Measurements from ENCODE around the gene DDO.
A peak's percentile ranks its signal among the peaks of the same experiment; 100 is the strongest.

The DDO gene

GRCh38 chr6:110419028-110419739 lies 3.8 kb upstream of the DDO start:
- DNase-seq = no peak

DNA sequence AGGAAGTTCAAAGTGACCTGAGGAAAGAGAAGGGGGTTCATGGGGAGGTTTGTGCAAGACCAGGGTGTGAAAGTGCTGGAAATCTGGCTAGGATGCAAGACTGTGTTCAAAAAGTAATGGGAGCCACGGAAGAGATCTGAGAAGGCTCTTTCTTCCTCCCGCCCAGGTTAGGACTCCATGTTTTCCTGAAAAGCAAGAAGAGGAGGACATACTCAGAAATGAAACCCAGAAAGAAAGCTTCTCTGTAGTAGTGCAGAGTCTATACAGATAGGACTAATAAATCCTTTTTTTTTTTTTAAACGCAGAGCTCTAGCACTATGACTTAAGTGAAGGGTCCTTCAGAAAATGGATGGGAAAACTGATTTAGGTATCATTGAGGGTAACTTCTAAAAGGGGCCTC lies 3.2 kb upstream of the DDO start:
- no peak for DNase-seq

DNA sequence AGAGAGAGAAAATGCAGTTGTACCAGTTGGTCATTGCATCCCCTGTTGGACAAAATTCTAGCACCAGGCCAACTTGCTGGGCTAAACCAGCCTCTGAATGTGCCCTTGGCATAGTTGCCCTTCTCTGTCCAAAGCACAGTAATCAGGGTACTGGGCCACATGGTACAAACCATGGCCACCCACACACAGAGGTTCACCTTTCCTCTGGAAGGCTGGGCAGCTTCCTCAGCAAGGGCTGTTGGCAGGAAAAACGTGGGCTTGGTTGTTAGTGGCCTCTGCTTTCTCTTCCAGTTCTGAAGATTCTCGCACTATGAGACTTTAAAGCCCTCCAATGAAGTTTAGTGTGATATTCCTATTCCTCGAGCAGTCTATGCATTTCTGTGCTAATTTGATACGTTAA lies 706 bp downstream of the DDO start:
- DNase-seq = no peak

- DNase-seq = no peak
Measured at GRCh38 chr6:110412360-110412759, 3.0 kb downstream of the DDO start.

DNA sequence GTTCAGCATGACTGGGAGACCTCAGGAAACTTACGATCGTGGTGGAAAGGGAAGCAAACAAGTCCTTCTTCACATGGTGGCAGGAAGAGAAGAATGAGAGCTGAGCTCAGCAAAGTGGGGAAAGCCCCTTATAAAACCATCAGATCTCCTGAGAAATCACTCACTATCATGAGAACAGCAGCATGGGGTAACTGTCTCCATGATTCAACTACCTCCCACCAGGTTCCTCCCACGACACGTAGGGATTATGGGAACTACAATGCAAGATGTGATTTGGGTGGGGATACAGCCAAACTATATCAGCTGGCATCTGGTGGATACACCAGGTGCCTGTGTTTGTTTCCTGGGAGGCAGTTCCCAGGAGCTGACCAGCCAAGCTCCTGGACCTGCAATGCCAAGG lies 4.9 kb downstream of the DDO start:
- DNase-seq = no peak

GRCh38 chr6:110409794-110410193 lies 5.6 kb downstream of the DDO start:
- DNase-seq = no peak

GRCh38 chr6:110408901-110409300 lies 6.5 kb downstream of the DDO start:
- DNase-seq = no peak

DNA sequence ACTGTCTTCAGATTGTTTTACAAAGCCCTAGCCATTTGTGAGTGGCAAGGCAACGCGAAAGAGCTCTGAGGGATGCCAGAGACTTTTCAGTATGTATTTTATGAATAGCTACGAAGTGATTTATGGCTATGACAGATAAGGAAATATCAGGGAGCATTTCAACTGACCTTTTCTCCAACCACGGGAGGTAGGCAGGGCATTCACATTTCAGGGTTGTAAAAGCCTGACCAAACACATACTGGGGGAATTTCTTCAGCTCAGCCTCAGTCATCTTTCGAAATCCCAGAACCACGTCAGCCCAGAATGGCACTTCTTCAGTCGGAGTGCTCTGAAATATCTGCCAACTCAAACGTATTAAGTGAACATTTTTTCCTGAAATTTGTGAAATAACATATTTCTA lies 10.8 kb downstream of the DDO start:
- DNase-seq = no peak

DNA sequence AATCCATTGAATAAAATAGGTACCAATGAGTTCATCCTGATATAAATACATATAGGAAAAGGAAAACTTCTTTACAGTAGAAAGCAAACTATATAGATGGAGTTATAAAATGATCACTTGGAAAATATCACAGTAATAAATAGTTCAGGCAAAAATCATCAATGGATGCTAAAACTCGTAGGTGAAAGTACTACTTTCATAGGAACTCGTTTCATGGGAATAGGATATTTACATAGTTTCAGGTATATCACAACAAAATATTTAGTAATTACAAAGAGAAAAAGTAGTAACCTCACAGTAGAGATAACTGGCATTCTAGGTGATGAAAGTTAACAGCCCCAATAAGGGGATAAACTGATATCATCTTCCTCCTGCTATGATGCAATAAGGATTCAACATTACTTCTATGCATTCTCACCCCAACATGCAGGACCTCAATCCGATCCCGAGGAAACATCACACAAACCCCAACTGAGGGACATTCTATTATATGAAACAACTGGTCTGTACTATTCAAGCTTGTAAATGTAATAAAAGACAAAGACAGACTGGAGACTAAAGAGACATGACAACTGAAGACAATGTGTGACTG lies 13.7 kb downstream of the DDO start:
- DNase-seq = no peak

GRCh38 chr6:110400208-110400607 lies 15.2 kb downstream of the DDO start:
- DNase-seq = no peak

DNA sequence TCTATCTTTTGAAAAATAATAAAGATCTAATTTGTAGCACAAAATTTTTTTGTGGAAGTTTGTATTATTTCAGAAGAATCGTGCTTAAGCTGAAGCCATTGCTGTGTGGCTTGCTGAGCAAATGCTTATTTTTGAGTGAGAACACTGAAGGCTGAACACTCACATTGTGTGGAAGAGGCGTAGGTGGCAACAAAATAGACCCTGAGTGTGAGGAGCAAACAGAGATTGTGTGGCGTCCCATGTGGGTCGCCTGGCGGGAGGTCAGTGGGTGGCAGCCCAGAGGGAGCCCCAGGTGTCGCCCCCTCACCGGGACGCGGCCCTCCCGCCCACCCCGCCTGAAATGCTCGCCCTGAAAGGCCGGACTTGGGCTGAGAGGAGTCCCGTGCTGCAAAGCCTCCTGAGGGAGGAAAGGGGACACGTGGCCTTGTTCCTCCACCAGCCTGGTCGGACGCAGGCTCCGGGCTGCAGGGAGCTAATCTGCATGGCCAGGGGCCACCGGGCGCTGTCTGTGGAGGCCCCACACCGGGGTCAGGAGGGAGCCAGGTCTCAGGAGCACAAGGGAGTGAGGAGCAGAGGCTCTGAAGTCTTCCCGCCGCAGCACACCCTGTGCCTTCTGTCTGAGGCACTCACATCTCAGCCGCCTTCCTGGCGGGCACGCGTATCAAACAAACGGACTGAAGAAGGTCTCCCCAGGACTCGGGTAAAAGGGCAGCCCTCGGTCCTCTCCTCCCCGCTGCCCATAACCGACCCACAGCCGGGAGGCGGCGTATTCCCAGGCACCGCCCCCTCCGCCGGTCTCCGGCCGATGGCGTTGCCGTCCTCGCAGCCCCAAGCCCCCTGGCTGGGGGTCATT lies 15.9 kb downstream of the DDO start:
- no peak for DNase-seq

GRCh38 chr6:110398778-110399177 lies 16.6 kb downstream of the DDO start:
- no peak for DNase-seq

- peak; percentile 69 for DNase-seq
Measured at GRCh38 chr6:110395221-110395620, 20.2 kb downstream of the DDO start.

- no peak for DNase-seq
Measured at GRCh38 chr6:110394409-110394808, 21.0 kb downstream of the DDO start.

- DNase-seq = no peak
Measured at GRCh38 chr6:110392727-110393126, 22.6 kb downstream of the DDO start.

DNA sequence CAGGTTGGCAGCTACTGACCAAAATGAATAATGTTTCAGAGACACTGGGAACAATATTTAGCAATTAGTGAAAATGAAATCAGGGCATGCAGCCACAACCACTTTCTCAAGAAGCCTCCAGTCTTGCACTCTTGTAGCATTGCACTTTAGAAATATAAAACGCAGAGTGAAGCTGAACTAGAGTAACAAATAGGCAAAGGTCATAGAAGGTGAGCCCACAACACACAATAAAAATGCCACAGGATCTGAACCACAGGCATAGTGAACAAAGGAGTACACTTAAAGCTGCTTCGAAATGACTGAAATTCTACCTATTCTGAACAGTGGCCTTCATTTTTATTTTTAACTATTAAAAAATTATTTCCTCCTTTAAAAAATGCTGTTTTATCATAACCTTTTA lies 25.0 kb downstream of the DDO start:
- DNase-seq = no peak

GRCh38 chr6:110389689-110390382 lies 25.5 kb downstream of the DDO start:
- no peak for DNase-seq

DNA sequence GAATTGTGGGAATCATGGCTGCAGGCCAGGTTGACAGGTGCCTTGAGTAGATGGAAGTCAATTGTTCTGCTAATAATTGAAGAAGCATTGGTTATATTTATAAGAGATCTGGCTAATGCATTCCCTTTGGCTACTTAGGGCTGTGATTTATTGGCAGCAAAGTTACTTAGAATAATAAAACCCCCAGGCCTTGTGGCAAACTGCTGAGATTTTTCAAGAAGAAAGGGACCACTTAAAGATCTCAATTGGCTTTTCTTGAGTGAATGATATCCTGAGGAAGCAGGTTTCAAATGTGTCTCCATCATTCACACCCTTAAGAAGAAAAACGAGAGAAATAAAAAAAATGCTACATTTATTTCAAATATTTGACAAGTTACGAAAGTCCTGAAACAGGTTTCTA lies 27.4 kb downstream of the DDO start:
- DNase-seq = no peak

- no peak for DNase-seq
Measured at GRCh38 chr6:110385458-110385863, 29.9 kb downstream of the DDO start.

- DNase-seq = no peak
Measured at GRCh38 chr6:110378552-110378951, 36.8 kb downstream of the DDO start.

DNA sequence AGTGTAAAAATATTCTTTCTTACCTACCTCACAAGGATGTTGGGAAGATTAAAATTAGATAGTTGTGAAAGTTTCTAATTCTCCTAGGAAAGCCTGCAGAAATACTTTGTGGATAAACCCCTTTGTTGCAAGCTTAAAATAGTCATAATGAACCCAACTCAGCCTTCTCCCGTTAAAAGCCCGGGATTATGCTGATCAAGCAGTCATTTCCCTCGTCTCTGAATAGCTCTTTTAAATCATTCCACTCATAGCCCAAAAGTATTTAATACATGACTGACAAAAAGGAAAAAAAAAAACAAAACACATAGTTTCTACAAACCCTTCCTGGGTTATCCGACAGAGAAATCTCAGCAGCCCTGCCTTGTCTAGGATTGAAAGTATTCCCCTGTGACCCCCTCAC lies 46.3 kb downstream of the DDO start:
- DNase-seq = no peak

GRCh38 chr6:110368284-110368683 lies 47.1 kb downstream of the DDO start:
- no peak for DNase-seq

DNA sequence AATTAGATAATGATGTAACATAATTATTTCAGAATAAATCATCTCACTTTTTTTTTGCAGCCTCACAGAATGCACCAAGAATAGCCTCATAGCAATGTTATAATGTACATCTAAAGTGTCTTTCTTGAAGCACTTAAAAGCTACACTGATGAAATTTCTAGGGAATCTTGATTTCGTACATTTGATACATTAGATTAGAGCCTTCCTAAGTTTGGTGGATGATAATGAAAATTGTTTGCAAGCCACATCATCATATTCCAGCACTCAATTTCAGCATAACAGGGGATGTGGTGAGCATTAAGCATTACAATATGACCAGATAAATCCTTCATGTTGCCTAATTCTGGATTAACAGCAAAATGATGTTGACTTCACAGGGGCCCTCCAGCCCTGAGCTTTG lies 47.5 kb downstream of the DDO start:
- no peak for DNase-seq

- no peak for DNase-seq
Measured at GRCh38 chr6:110366975-110367374, 48.4 kb downstream of the DDO start.

All from NCI-H1694 treated with DMSO at 0.1 percent for 48 hours (cell line).